ENCODE results near the gene C1QTNF7.

C1QTNF7 gene

GRCh38 chr4:15482842-15483241, 55.0 kb downstream of the C1QTNF7 start:
- H3K27ac ChIP-seq (ENCODE audit: extremely low read depth, low read depth, low read length): no peak overlapping the region
- no peaks in the 10 kb centered on the region for H3K9me3 ChIP-seq (ENCODE audit: control insufficient read depth, insufficient read depth, low read depth, low read length)
- H3K4me3 ChIP-seq (ENCODE audit: low read depth, low read length): no peak overlapping the region
- H3K36me3 ChIP-seq (ENCODE audit: control insufficient read depth in 2 of 2, insufficient read depth in 1 of 2, low read length in 2 of 2): peaks cover 0 to 7% of the 10 kb centered on the region in 2 experiments; a peak in 1 of 3 replicates
- TF ChIP-seq ZNF560 (tag by site-specific recombination; IDR thresholded peaks at IDR 0.05; ENCODE audit: borderline replicate concordance): no peak
- TF ChIP-seq ZNF529 (tag by site-specific recombination; IDR thresholded peaks at IDR 0.05; ENCODE audit: insufficient replicate concordance): no peak
- no peak for TF ChIP-seq ZNF521 (tag by site-specific recombination; IDR thresholded peaks at IDR 0.05)
- TF ChIP-seq MEIS1 (CRISPR knock-in tag; IDR thresholded peaks at IDR 0.05; ENCODE audit: borderline replicate concordance): no peak
- TF ChIP-seq OSR2 (tag by site-specific recombination; IDR thresholded peaks at IDR 0.05): no peak
- no peak for TF ChIP-seq GLI4 (tag by site-specific recombination; IDR thresholded peaks at IDR 0.05)
- TF ChIP-seq ZNF791 (tag by site-specific recombination; IDR thresholded peaks at IDR 0.05): no peak
- TF ChIP-seq ZNF747 (tag by site-specific recombination; IDR thresholded peaks at IDR 0.05): no peak
- TF ChIP-seq ZNF530 (tag by site-specific recombination; IDR thresholded peaks at IDR 0.05; ENCODE audit: low read depth): no peak
- TF ChIP-seq ZSCAN30 (tag by site-specific recombination; IDR thresholded peaks at IDR 0.05): no peak
- no peak for TF ChIP-seq ZNF777 (tag by site-specific recombination; IDR thresholded peaks at IDR 0.05; ENCODE audit: borderline replicate concordance)
- no peak for TF ChIP-seq ZFP41 (tag by site-specific recombination; IDR thresholded peaks at IDR 0.05; ENCODE audit: borderline replicate concordance)
- no peak for TF ChIP-seq ZNF354C (tag by site-specific recombination; IDR thresholded peaks at IDR 0.05; ENCODE audit: borderline replicate concordance, low read depth)
- TF ChIP-seq ZNF629 (tag by site-specific recombination; IDR thresholded peaks at IDR 0.05): no peak
- no peak for TF ChIP-seq ZNF837 (tag by site-specific recombination; IDR thresholded peaks at IDR 0.05)
- no peak for TF ChIP-seq ZNF426 (tag by site-specific recombination; IDR thresholded peaks at IDR 0.05)
- no peak for TF ChIP-seq ZNF843 (tag by site-specific recombination; IDR thresholded peaks at IDR 0.05)
- no peak for TF ChIP-seq PRDM1 (tag by site-specific recombination; IDR thresholded peaks at IDR 0.05)
- no peak for TF ChIP-seq PATZ1 (tag by site-specific recombination; IDR thresholded peaks at IDR 0.05)
- TF ChIP-seq ZSCAN4 (tag by site-specific recombination; IDR thresholded peaks at IDR 0.05): no peak
- ChIA-PET POLR2A (no interaction called here), CTCF (interaction anchor here (0.6 kb wide), 1 partner anchor 1965 kb away, joined by 3 read pairs; no protein-coding TSS in a partner anchor)
- H3K4me1 ChIP-seq (ENCODE audit: control insufficient read depth, insufficient read depth, low read length): no peaks in the 10 kb centered on the region; the same call in 1 of the 2 replicates

GRCh38 chr4:15488136-15488535, 60.3 kb downstream of the C1QTNF7 start:
- POLR2A ChIA-PET: no interaction called here
- H3K9me3 ChIP-seq (ENCODE audit: control insufficient read depth, insufficient read depth, low read depth, low read length): no peaks in the 10 kb centered on the region
- H3K4me3 ChIP-seq (ENCODE audit: low read depth, low read length): no peak overlapping the region
- H3K36me3 ChIP-seq (ENCODE audit: control insufficient read depth in 2 of 2, insufficient read depth in 1 of 2, low read length in 2 of 2): peaks cover 0 to 4% of the 10 kb centered on the region in 2 experiments; a peak in 1 of 3 replicates
- CTCF ChIA-PET: interaction anchor here (0.5 to 0.7 kb wide), 2 partner anchors 317 to 1133 kb away, joined by 3 to 4 read pairs; no protein-coding TSS in a partner anchor
- no peak overlapping the region for H3K27ac ChIP-seq (ENCODE audit: extremely low read depth, low read depth, low read length)
- no peaks in the 10 kb centered on the region for H3K4me1 ChIP-seq (ENCODE audit: control insufficient read depth, insufficient read depth, low read length)
- TF ChIP-seq MEIS1 (CRISPR knock-in tag; IDR thresholded peaks at IDR 0.05; ENCODE audit: borderline replicate concordance): no peak
- no peak for TF ChIP-seq ZNF391 (tag by site-specific recombination; IDR thresholded peaks at IDR 0.05; ENCODE audit: borderline replicate concordance, low read depth)
- TF ChIP-seq SETDB1 (IDR thresholded peaks at IDR 0.05; ENCODE audit: insufficient read length, low read length): peak; percentile 83
- no peak for TF ChIP-seq ZNF223 (tag by site-specific recombination; IDR thresholded peaks at IDR 0.05)
